Measurements from ENCODE around the gene TBCD.

DNA sequence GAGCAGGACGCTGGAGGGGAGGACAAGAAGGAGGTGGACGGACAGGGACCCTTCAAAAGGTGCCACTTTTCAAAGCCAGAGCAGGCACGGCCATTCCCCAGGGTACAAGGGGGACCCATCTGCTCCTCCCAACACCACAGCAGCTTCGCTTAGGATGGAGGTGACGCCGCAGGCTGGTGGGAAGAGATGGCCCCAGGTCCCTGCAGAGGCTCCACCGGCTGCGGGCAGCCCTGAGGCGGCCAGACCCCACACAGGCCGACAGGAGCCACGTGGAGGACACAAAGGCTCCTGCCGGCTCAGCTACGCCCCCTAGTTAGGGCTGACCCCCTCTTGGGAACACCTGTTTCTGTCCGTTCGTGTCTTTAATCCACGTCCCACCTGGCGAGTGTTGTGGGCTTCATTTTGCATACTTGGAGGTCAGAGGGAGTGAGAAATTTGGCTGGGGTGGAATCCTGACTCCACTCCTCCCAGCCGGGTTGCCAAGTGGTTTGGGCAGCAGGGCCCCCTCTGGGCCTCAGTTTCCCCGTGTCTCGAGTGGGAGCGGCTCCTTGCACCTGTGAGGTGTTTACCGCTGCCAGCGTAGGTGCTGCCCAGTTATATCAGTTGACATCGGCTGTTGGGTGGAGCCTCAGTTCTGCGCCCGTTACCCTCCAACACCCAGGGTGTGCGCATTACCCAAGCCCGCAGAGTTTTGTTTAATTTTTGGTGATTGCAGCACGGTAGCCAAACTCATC is 41.2 kb upstream of the TBCD start:
- TF ChIP-seq, protein P1, sequence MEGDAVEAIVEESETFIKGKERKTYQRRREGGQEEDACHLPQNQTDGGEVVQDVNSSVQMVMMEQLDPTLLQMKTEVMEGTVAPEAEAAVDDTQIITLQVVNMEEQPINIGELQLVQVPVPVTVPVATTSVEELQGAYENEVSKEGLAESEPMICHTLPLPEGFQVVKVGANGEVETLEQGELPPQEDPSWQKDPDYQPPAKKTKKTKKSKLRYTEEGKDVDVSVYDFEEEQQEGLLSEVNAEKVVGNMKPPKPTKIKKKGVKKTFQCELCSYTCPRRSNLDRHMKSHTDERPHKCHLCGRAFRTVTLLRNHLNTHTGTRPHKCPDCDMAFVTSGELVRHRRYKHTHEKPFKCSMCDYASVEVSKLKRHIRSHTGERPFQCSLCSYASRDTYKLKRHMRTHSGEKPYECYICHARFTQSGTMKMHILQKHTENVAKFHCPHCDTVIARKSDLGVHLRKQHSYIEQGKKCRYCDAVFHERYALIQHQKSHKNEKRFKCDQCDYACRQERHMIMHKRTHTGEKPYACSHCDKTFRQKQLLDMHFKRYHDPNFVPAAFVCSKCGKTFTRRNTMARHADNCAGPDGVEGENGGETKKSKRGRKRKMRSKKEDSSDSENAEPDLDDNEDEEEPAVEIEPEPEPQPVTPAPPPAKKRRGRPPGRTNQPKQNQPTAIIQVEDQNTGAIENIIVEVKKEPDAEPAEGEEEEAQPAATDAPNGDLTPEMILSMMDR (IDR thresholded peaks at IDR 0.05; ENCODE audit: low read depth, low read length) = peak; percentile 13; the same call in 1 of the 2 replicates
- no peak for TF ChIP-seq EZH2phosphoT487 (IDR thresholded peaks at IDR 0.05; ENCODE audit: low read depth)

Data from OCI-LY3 (cell line).